IPS-18c (cell line): ENCODE measurements around the gene ATP6V1F.
A peak's percentile ranks its signal among the peaks of the same experiment; 100 is the strongest.

Experiments used
- H3K4me3 ChIP-seq: 2 replicates; pipeline ENCODE4 v1.7.0; 2013; ENCODE audit warnings: low read depth, mild to moderate bottlenecking, low read length, moderate library complexity; ENCODE audit not compliant: insufficient read depth
- H3K9me3 ChIP-seq: one replicate; pipeline ENCODE4 v1.6.1; 2013; ENCODE audit warnings: mild to moderate bottlenecking, low read length, moderate library complexity; ENCODE audit not compliant: control insufficient read depth, insufficient read depth

ATP6V1F gene

DNA sequence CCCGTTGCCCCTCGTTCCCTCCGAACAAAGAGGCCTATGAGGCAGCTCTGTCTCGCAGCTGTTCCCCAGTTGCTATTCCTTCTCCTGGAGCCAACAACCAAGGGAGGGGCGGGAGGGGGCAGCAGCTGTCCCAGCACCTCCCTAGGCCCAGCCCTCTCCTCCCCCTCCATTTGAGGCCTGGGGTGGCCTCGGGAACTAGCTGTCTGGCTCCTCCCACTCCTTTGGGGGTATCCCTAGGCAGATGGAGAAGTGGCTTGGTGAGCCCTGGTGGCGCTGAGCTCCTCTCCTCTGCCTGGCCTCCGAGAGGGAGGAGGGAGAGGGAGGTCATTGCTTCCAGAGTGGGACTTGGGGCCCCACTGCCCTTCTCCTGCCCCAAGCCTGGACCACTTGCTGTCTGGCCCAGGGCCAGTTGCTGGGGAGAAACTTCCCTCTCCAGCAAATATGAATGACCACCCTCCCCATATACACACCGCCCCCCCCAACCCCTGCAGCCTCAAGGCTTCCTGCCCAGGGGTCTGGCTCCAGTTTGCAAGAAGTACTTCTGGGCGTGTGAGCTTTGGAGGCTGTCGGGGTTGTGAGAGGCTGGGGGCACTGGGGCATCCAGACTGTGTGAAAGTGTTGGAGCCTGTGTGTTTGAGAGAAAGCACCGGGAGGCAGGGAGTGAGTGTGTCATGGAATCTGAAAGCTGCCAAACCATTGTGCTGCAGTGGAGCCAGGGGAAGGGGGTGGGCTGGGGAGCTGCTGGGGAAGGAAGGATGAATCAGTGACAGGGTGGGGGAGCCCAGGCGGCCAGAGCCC is 29.3 kb upstream of the ATP6V1F start:
- Histone ChIP-seq H3K4me3 (peak overlapping the region; percentile 53), H3K9me3 (no peaks in the 10 kb centered on the region)

DNA sequence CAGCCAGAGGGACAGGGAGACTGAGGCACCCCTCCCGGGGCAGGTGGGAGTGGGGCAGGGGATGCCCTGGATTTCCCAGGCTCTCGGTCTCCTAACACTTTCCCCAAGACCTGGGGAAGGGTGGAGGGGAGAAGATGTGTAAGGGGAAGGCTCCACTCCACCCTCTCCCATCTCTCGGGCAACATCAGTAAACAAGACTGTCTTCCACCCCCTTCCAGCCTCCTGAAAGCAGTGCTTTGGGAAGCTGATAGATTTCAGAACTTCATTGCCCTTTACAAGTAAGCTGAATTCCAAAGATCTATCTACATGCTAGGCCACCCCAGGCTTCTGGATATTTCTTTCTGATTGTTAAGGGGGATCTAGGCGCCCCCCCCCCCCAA is 28.7 kb upstream of the ATP6V1F start:
- Histone ChIP-seq H3K4me3 (no peak overlapping the region), H3K9me3 (no peaks in the 10 kb centered on the region)

DNA sequence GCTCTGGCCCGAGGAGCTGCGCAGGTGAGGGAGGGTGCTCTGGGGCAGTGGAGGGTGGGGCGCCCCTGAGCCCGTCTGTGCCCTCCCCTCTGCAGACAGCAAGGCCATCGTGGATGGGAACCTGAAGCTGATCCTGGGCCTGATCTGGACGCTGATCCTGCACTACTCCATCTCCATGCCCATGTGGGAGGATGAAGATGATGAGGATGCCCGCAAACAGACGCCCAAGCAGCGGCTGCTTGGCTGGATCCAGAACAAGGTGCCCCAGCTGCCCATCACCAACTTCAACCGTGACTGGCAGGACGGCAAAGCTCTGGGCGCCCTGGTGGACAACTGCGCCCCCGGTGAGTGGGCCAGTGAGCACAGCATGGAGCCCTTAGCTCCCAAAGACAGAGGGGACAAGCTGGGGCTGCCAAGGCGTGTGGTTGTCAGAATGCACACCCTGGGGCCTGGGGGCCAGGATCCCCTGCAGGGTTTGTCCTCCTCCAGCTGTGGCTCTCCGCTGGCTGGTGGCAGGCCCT is 27.4 kb upstream of the ATP6V1F start:
- Histone ChIP-seq H3K4me3 (no peak overlapping the region), H3K9me3 (no peaks in the 10 kb centered on the region)

DNA sequence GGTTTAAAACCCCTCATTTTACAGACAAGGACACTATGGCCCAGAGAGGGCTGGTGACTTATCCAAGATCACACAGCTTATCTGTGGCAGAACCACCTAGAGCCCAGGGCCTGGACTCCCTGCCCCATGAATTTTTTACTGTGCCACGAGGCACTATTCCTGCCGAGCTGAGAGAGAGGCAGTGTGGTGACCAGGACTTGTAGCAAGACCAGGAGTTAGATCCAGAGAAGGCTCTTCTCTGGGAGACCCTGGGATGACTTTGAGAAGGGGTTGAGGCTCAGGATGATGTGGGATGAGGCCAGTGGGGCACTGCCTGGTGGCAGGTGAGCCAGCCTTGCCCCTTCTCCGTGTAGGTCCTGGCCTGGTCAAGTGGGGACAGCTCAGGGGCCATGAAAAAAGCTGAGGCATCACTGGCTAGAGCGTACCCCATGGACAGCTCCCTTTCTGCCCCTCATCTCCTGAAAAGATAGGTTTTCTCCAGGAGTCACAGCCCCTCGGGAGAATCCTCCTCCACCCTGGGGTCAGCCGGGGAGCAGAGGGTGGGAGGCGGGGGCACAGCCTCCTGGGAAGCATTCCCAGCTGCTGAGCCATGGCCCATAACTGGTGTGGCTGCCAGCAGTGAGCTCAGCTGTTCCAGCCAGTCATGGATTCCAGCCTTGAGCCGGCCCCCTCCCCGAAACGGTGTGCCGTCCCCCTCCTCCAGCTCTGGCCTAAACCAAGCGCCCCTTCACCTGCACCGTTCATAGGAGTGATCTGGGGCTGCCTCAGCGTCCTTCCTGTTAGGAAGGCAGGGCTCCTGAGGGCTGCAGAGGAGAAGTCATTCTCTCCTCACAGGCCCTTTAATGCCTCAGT is 26.6 kb upstream of the ATP6V1F start:
- no peaks in the 10 kb centered on the region for H3K9me3 ChIP-seq
- no peak overlapping the region for H3K4me3 ChIP-seq

DNA sequence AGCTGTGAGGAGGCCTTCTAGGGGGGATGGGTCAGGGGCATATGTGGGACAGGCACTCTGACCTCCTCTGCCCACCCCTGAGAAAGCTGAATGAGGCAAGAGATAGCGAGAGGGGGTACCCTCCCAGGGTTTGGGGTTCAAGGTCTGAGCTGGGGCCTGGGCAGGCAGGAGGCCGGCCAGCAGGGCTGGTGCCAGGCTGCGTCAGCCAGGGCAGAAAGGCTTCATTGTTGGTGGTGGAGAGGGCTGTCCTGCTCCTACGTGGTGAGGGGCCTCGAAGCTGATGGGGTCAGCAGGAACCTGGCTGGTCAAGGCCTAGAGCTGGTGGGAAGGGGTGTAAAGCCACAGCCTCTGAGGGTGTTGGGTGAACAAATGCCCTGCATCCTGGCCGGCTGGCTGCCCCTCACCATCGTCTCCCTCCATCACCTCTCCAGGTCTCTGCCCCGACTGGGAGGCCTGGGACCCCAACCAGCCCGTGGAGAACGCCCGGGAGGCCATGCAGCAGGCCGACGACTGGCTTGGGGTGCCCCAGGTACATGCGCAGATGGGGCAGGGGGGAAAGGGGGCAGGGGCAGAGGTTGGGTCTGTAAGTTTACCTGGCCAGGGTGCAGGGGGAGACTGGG is 25.8 kb upstream of the ATP6V1F start:
- Histone ChIP-seq H3K4me3 (no peak overlapping the region), H3K9me3 (no peaks in the 10 kb centered on the region)

DNA sequence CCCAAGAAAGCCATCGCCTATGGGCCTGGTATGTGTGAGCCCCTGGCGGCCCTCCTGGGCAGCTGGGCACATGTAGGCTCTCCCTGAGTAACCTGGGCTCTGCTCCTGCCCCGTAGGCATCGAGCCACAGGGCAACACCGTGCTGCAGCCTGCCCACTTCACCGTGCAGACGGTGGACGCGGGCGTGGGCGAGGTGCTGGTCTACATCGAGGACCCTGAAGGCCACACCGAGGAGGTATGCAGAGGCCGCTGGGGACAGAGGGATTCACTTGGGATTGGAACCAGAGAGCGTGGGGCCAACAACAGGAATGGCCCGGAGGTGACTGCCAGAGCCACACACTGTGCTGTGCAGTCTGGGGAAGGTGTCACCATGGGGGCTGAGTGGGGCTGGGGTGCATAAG is 25.1 kb upstream of the ATP6V1F start:
- H3K4me3 ChIP-seq, result no peak overlapping the region
- no peaks in the 10 kb centered on the region for H3K9me3 ChIP-seq

DNA sequence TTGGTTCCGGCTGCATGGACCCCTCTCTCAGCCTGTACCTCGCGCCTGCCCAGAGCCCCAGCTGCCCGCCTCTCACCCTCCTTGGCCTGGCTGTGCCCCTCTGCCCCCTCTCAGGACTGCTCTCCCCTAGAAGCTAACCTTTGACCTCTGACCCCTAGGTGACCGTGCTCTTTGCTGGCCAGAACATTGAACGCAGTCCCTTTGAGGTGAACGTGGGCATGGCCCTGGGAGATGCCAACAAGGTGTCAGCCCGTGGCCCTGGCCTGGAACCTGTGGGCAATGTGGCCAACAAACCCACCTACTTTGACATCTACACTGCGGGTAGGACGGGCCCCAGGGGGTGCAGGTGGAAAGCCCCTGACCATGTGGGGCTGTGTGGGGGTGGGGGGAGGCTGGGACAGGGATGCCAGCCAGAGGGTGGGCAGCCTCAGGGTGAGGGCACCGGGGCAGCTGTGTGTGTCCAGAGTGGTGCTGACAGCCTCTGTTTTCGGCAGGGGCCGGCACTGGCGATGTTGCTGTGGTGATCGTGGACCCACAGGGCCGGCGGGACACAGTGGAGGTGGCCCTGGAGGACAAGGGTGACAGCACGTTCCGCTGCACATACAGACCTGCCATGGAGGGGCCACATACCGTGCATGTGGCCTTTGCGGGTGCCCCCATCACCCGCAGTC is 24.4 kb upstream of the ATP6V1F start:
- Histone ChIP-seq H3K9me3 (no peaks in the 10 kb centered on the region), H3K4me3 (no peak overlapping the region)

DNA sequence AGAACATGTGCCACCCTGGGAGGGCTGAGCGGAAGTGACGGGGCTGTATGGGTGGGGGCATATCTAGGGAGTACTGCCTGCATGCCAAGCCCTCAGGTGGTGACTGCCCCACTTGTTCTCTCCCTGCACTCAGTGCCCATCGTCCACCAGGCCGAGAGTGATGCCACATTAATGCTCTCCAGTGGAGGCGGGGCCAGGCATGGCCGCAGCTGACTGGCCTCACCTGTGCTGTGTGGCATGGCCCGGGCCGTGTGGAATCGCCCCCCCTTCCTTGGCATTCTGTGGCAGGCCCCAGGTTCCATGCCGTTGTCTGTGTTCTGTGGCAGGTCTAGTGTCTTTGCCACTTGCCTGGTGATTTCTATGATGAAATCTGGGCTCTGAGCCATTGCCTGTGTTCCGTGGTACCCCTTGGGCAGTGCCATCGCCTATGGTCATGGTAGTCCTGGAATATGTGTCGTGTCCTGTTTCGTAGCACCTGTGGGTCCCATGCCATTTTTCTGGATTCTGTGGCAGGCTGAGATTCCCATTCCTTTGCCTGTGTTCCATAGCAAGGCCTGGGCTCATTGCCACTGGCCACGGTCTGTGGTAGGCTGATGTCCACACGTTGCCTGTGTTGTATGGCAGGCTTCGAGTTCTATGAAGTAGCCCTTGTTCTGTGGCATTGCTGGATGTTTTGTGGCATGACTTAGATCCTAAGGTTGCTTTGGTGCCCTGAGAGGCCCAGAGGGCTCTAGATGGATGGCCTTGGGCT is 23.5 kb upstream of the ATP6V1F start:
- Histone ChIP-seq H3K4me3 (no peak overlapping the region), H3K9me3 (no peaks in the 10 kb centered on the region)

DNA sequence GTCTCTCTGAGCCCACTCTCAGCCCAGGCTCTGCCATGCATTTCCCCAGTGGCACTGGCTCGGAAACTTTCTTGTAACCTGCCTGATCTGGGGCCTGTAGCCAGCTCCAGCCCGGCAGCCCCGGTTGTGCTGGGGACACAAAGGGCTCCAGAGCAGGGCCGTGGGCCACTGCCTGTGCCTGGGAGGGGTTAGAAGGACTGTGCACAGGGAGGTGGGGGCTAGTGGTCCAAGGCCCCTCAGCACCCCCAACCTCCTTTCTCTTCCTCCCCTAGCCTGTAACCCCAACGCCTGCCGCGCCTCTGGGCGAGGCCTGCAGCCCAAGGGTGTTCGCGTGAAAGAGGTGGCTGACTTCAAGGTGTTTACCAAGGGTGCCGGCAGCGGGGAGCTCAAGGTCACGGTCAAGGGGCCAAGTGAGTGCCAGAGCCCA is 22.9 kb upstream of the ATP6V1F start:
- no peak overlapping the region for H3K4me3 ChIP-seq
- no peaks in the 10 kb centered on the region for H3K9me3 ChIP-seq

DNA sequence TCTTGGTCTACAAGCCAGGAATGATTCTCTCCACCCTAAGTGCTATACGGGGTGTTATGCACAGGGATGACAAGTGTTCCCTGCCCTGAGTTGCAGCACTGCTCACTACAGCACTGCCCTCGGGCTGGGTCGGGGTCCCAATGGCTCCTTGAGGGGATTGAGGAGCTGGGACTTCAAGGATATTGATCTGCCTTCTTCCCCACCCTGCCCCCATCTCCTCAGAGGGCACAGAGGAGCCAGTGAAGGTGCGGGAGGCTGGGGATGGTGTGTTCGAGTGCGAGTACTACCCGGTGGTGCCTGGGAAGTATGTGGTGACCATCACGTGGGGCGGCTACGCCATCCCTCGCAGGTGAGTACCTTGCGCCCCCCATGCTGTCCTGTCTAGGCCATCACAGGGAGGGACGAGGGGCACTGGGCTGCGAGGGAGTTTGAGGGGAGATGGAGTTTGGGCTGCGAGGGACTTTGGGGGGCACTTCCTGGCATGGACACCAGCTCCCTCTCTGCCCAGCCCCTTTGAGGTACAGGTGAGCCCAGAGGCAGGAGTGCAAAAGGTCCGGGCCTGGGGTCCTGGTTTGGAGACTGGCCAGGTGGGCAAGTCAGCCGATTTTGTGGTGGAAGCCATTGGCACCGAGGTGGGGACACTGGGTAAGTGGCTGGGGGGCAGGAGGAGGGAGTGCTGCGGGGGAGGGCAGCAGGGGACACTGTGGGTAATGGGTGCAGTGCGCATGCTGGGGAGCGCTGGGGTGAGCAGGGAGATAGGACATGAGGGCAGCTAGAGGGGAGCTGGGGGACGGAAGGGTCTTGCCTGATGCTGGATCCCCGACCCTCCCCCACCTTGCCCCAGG is 22.1 kb upstream of the ATP6V1F start:
- no peaks in the 10 kb centered on the region for H3K9me3 ChIP-seq
- no peak overlapping the region for H3K4me3 ChIP-seq

DNA sequence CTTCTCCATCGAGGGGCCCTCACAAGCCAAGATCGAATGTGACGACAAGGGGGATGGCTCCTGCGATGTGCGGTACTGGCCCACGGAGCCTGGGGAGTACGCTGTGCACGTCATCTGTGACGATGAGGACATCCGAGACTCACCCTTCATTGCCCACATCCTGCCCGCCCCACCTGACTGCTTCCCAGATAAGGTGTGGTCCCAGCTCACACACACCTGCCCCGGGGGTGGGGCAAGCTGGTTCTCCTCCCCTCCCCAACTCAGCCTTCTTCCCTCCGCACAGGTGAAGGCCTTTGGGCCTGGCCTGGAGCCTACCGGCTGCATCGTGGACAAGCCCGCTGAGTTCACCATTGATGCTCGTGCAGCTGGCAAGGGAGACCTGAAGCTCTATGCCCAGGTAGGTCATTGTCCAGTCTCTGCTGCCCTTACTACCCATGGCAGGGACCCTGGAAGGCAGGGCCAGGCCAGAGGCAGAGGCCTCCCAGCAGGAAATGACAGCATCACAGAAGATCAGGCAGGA is 21.4 kb upstream of the ATP6V1F start:
- no peaks in the 10 kb centered on the region for H3K9me3 ChIP-seq
- H3K4me3 ChIP-seq, result no peak overlapping the region

DNA sequence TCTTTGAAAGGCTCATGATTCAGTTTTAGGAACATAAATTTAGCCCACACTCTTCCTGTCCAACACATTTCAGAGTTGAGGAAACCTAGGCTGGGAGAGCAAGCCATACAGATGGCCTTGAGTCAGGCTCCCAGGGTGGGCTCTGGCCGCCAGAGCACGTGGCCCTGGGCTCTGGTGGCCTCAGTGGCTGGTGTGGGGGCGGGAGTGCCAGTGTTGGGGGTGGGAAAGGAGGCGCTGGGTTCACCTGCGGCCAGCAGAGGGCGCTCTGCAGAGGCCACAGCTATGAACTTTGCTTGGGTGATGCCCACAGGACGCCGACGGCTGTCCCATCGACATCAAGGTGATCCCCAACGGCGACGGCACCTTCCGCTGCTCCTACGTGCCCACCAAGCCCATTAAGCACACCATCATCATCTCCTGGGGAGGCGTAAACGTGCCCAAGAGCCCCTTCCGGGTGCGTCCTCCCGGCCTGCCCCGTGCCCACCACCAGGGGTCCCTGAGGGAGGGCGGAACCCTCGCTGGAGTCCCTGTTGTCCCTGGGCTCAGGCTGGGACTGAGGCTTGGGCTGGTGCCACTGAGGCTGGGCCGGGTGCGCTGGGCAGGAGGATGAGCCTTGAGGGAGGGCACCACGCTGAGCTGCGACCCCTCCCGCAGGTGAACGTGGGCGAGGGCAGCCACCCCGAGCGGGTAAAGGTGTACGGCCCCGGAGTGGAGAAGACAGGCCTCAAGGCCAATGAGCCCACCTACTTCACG is 20.6 kb upstream of the ATP6V1F start:
- no peak overlapping the region for H3K4me3 ChIP-seq
- H3K9me3 ChIP-seq, result no peaks in the 10 kb centered on the region

DNA sequence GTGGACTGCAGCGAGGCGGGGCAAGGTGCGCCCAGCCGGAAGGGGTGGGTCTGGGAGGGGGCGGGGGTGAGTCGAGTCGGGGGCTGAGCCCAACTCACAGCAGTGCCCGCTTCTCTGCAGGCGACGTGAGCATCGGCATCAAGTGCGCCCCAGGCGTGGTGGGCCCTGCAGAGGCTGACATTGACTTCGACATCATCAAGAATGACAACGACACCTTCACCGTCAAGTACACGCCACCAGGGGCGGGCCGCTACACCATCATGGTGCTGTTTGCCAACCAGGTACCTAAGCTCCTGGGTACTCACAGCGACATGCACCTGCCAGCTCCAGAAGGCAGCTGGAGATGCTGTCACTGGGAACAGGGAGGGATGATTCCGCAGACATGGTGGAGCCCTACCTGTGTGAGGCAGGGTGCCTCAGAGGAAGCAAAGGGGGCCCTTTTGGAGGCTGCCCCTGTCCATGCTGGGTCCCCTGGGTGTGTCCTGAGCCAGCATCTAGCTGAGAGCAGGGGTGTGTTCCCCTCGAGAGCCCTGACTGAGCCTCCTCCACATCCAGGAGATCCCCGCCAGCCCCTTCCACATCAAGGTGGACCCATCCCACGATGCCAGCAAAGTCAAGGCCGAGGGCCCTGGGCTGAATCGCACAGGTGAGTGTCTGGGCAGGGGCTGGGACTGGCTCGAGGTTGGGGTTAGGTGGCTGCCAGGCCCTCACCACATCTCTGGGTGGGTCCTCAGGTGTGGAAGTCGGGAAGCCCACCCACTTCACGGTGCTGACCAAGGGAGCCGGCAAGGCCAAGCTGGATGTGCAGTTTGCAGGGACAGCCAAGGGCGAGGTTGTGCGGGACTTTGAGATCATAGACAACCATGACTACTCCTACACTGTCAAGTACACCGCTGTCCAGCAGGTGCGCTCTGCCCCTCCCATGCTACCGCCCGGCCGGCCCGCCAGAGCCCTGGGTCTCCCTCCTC is 19.7 kb upstream of the ATP6V1F start:
- H3K4me3 ChIP-seq, result no peak overlapping the region
- no peaks in the 10 kb centered on the region for H3K9me3 ChIP-seq

DNA sequence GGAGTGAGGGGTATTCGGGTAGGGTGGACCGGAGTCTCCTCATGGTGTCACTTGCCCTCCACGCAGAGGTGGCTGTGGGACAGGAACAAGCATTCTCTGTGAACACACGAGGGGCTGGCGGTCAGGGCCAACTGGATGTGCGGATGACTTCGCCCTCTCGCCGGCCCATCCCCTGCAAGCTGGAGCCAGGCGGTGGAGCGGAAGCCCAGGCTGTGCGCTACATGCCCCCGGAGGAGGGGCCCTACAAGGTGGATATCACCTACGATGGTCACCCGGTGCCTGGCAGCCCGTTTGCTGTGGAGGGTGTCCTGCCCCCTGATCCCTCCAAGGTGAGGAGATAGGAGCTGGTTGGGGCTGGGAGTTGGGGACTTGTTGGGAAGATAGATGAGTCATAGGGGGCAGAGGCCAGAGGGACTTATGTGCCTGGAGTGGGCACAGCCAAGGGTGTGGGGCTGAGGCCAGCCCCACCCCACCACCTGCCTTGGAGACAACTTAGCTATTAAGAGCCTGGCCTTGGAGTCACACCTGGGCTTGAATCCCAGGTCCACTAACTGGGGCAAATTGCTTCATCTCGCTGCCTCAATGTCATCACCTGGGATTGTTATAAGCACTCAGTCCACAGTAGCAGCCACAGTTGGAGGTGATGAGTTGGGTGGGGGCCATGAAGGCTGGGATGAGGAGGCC is 18.6 kb upstream of the ATP6V1F start:
- Histone ChIP-seq H3K4me3 (no peak overlapping the region), H3K9me3 (no peaks in the 10 kb centered on the region)
